Measurements from ENCODE around the gene COL17A1. TPM values are rescaled to one million over a fixed set of nuclear protein-coding genes. Genes with fewer than 3 reads are reported as not detected.

Gene COL17A1
- total RNA-seq, 2 donors from 2014 or later: 19.1 to 47.6 TPM

- Histone ChIP-seq H3K27me3 (replicated peaks; ENCODE audit: insufficient read depth) (no peaks in the 10 kb centered on the region), H3K27ac (no peak overlapping the region), H3K36me3 (peaks cover 0 to 11% of the 10 kb centered on the region in 2 donors), H3K4me1 (replicated peaks) (no peaks in the 10 kb centered on the region), H3K9me3 (no peaks in the 10 kb centered on the region), H3K4me3 (no peak overlapping the region)
- 97% methylated on average over 1 of the region's 1 CpG for WGBS
- intact Hi-C loops (cut with DNase I): no loop called here
- no peak for DNase-seq (ENCODE audit: low spot score)
- TF ChIP-seq CTCF (IDR thresholded peaks at IDR 0.05) (no peak), POLR2A (IDR thresholded peaks at IDR 0.05) (no peak), POLR2AphosphoS5 (IDR thresholded peaks at IDR 0.05) (no peak)
These were observed 82.8 kb downstream of the COL17A1 start for GRCh38 chr10:104002911-104003310.

- no peak for DNase-seq (ENCODE audit: low spot score)
- no peaks in the 10 kb centered on the region for H3K27me3 ChIP-seq (replicated peaks; ENCODE audit: insufficient read depth)
- WGBS: 96% methylated on average over 2 of the region's 2 CpGs
- peaks cover 0 to 11% of the 10 kb centered on the region in 2 donors for H3K36me3 ChIP-seq
- no peak overlapping the region for H3K27ac ChIP-seq
- TF ChIP-seq POLR2A (IDR thresholded peaks at IDR 0.05) (no peak), CTCF (IDR thresholded peaks at IDR 0.05) (no peak), POLR2AphosphoS5 (IDR thresholded peaks at IDR 0.05) (no peak)
- H3K9me3 ChIP-seq: no peaks in the 10 kb centered on the region
- no peak overlapping the region for H3K4me3 ChIP-seq
- intact Hi-C loops (cut with DNase I): no loop called here
- no peaks in the 10 kb centered on the region for H3K4me1 ChIP-seq (replicated peaks)
These were observed 86.9 kb downstream of the COL17A1 start for GRCh38 chr10:103998805-103999204.

GRCh38 chr10:103995134-103995533 lies 90.5 kb downstream of the COL17A1 start:
- intact Hi-C loops (cut with DNase I): no loop called here
- Histone ChIP-seq H3K36me3 (no peaks in the 10 kb centered on the region), H3K27ac (no peak overlapping the region), H3K27me3 (replicated peaks; ENCODE audit: insufficient read depth) (no peaks in the 10 kb centered on the region), H3K9me3 (no peaks in the 10 kb centered on the region), H3K4me3 (no peak overlapping the region), H3K4me1 (replicated peaks) (no peaks in the 10 kb centered on the region)
- WGBS: 92% methylated on average over 1 of the region's 1 CpG
- DNase-seq (ENCODE audit: low spot score): no peak
- TF ChIP-seq CTCF (IDR thresholded peaks at IDR 0.05) (no peak), POLR2AphosphoS5 (IDR thresholded peaks at IDR 0.05) (no peak), POLR2A (IDR thresholded peaks at IDR 0.05) (no peak)

- intact Hi-C loops (cut with DNase I): no loop called here
- Histone ChIP-seq H3K9me3 (no peaks in the 10 kb centered on the region), H3K4me3 (no peak overlapping the region), H3K36me3 (no peaks in the 10 kb centered on the region), H3K27ac (no peak overlapping the region), H3K27me3 (replicated peaks; ENCODE audit: insufficient read depth) (no peaks in the 10 kb centered on the region), H3K4me1 (replicated peaks) (no peaks in the 10 kb centered on the region)
- WGBS: 68% methylated on average over 3 of the region's 3 CpGs
- TF ChIP-seq POLR2A (IDR thresholded peaks at IDR 0.05) (no peak), POLR2AphosphoS5 (IDR thresholded peaks at IDR 0.05) (no peak), CTCF (IDR thresholded peaks at IDR 0.05) (no peak)
- DNase-seq (ENCODE audit: low spot score): no peak
These were observed 94.1 kb downstream of the COL17A1 start for GRCh38 chr10:103991393-103992128.

GRCh38 chr10:103990531-103990930 lies 95.1 kb downstream of the COL17A1 start:
- WGBS: 76% methylated on average over 1 of the region's 1 CpG
- no peaks in the 10 kb centered on the region for H3K36me3 ChIP-seq
- intact Hi-C loops (cut with DNase I): no loop called here

More at GRCh38 chr10:103990531-103990930, 95.1 kb downstream of the COL17A1 start:
- DNase-seq (ENCODE audit: low spot score): no peak
- Histone ChIP-seq H3K27ac (no peak overlapping the region), H3K27me3 (replicated peaks; ENCODE audit: insufficient read depth) (no peaks in the 10 kb centered on the region), H3K4me1 (replicated peaks) (no peaks in the 10 kb centered on the region), H3K9me3 (no peaks in the 10 kb centered on the region), H3K4me3 (no peak overlapping the region)
- no peak for TF ChIP-seq POLR2A (IDR thresholded peaks at IDR 0.05)
